Neural progenitor cell (in vitro differentiated cells): ENCODE data around the gene SYDE2. TPM values are rescaled to one million over a fixed set of nuclear protein-coding genes. Genes with fewer than 3 reads are reported as not detected.

ENCODE experiments used
- DNase-seq: peaks from one replicate; pipeline ENCODE4 v3.0.0-alpha.2; 2016; ENCODE audit warnings: low spot score
- H2AFZ ChIP-seq: fragments of 200-600 bp; sonication (generic); replicated peaks from 2 replicates; pipeline ENCODE4 v1.6.1; 2016; ENCODE audit warnings: antibody characterized with exemption
- H3F3A ChIP-seq: fragments of 200-600 bp; sonication (generic); 2 replicates; pipeline ENCODE4 v1.6.1; 2016; ENCODE audit warnings: antibody characterized with exemption, low read depth
- H3K27ac ChIP-seq: fragments of 200-600 bp; sonication (generic); 2 replicates; pipeline ENCODE4 v1.5.1; 2016; ENCODE audit warnings: mild to moderate bottlenecking
- H3K27me3 ChIP-seq: fragments of 200-600 bp; sonication (generic); 2 replicates; pipeline ENCODE4 v1.6.1; 2016; ENCODE audit warnings: mild to moderate bottlenecking, moderate library complexity
- H3K36me3 ChIP-seq: fragments of 200-600 bp; sonication (generic); 2 replicates; pipeline ENCODE4 v1.5.1; 2016
- H3K4me1 ChIP-seq: fragments of 200-600 bp; sonication (generic); 2 replicates; pipeline ENCODE4 v1.6.1; 2016; ENCODE audit warnings: mixed run types
- H3K4me2 ChIP-seq: fragments of 200-600 bp; sonication (generic); 2 replicates; pipeline ENCODE4 v1.6.1; 2016
- H3K4me3 ChIP-seq: fragments of 200-600 bp; sonication (generic); 2 replicates; pipeline ENCODE4 v1.5.1; 2016
- H3K79me2 ChIP-seq: fragments of 200-600 bp; sonication (generic); 2 replicates; pipeline ENCODE4 v1.6.1; 2016; ENCODE audit warnings: low read depth
- H3K9ac ChIP-seq: fragments of 200-600 bp; sonication (generic); 2 replicates; pipeline ENCODE4 v1.6.1; 2016
- H3K9me3 ChIP-seq: fragments of 200-600 bp; sonication (generic); 2 replicates; pipeline ENCODE4 v1.5.1; 2016; ENCODE audit warnings: low read depth
- H4K20me1 ChIP-seq: fragments of 200-600 bp; sonication (generic); 2 replicates; pipeline ENCODE4 v1.6.1; 2016; ENCODE audit warnings: low read depth
- H3K27ac Mint-ChIP-seq: 3 replicates; pipeline ENCODE4 v1.8.0; 2021; ENCODE audit warnings: mixed read lengths
- H3K27me3 Mint-ChIP-seq: 2 replicates; pipeline ENCODE4 v1.8.0; 2022; ENCODE audit warnings: low read depth, mild to moderate bottlenecking, inconsistent platforms, moderate library complexity, mixed read lengths; ENCODE audit not compliant: insufficient read depth
- H3K36me3 Mint-ChIP-seq: 3 replicates; pipeline ENCODE4 v1.8.0; 2021; ENCODE audit warnings: mixed read lengths
- H3K4me1 Mint-ChIP-seq: 3 replicates; pipeline ENCODE4 v1.8.0; 2021; ENCODE audit warnings: mixed read lengths
- H3K4me3 Mint-ChIP-seq: 3 replicates; pipeline ENCODE4 v1.8.0; 2021; ENCODE audit warnings: mild to moderate bottlenecking, moderate library complexity, mixed read lengths
- H3K9me3 Mint-ChIP-seq: 3 replicates; pipeline ENCODE4 v1.8.0; 2020; ENCODE audit warnings: mixed read lengths
- EZH2 ChIP-seq: fragments of 200-600 bp; sonication (generic); IDR thresholded peaks from 2 replicates; pipeline ENCODE4 v1.6.1; 2017; ENCODE audit warnings: antibody characterized with exemption, mild to moderate bottlenecking, moderate library complexity
- EZH2phosphoT487 ChIP-seq: fragments of 200-600 bp; sonication (generic); IDR thresholded peaks from 2 replicates; pipeline ENCODE4 v1.6.1; 2017; ENCODE audit warnings: antibody characterized with exemption
- total RNA-seq: library from RNA; depleted of rRNA; stranded (reverse); fragments of >200 nt; gene quantifications from 2 replicates; pipeline ENCODE4 v1.2.3, GENCODE V29; 2015; ENCODE audit warnings: low replicate concordance
- TF ChIP-seq, protein P1 (sequence below): fragments of 200-600 bp; sonication (generic); IDR thresholded peaks from 2 replicates; pipeline ENCODE4 v1.5.1; 2017; ENCODE audit warnings: antibody characterized with exemption, mild to moderate bottlenecking

The SYDE2 gene
- total RNA-seq, 1 donor from 2014 or later = 12.0 TPM

DNA sequence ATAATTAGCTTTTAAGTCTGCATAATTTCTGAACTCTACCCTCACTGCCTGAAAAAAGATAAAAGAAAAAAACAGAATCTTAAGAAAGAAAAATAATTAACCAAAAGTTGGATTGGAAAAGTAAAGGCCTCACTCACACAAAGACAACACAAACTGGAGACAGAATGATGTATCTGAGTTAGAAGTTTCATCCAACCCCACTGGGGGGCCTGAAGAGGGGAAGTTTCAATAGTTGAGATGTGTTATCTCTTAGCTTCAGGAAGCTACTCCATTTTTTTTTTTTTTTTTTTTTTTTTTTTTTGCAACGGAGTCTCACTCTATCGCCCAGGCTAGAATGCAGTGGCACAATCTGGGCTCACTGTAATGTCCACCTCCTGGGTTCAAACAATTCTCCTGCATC lies 19.9 kb downstream of the SYDE2 start:
- Histone ChIP-seq H3K9ac (no peak overlapping the region), H2AFZ (no peak overlapping the region), H3K9me3 (no peaks in the 10 kb centered on the region), H3F3A (no peaks in the 10 kb centered on the region), H3K4me2 (no peak overlapping the region), H3K27ac (no peak overlapping the region), H3K4me1 (no peaks in the 10 kb centered on the region), H3K4me3 (no peak overlapping the region), H3K36me3 (no peaks in the 10 kb centered on the region), H4K20me1 (no peaks in the 10 kb centered on the region), H3K27me3 (no peaks in the 10 kb centered on the region), H3K79me2 (peaks cover 8% of the 10 kb centered on the region)
- H3K9me3 Mint-ChIP-seq = no peaks in the 10 kb centered on the region
- H3K4me1 Mint-ChIP-seq = no peaks in the 10 kb centered on the region
- no peak overlapping the region for H3K4me3 Mint-ChIP-seq
- no peak overlapping the region for H3K27ac Mint-ChIP-seq
- TF ChIP-seq, protein P1, sequence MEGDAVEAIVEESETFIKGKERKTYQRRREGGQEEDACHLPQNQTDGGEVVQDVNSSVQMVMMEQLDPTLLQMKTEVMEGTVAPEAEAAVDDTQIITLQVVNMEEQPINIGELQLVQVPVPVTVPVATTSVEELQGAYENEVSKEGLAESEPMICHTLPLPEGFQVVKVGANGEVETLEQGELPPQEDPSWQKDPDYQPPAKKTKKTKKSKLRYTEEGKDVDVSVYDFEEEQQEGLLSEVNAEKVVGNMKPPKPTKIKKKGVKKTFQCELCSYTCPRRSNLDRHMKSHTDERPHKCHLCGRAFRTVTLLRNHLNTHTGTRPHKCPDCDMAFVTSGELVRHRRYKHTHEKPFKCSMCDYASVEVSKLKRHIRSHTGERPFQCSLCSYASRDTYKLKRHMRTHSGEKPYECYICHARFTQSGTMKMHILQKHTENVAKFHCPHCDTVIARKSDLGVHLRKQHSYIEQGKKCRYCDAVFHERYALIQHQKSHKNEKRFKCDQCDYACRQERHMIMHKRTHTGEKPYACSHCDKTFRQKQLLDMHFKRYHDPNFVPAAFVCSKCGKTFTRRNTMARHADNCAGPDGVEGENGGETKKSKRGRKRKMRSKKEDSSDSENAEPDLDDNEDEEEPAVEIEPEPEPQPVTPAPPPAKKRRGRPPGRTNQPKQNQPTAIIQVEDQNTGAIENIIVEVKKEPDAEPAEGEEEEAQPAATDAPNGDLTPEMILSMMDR = no peak
- no peak for TF ChIP-seq EZH2phosphoT487
- no peak for TF ChIP-seq EZH2
- no peaks in the 10 kb centered on the region for H3K27me3 Mint-ChIP-seq
- H3K36me3 Mint-ChIP-seq = peaks cover 8% of the 10 kb centered on the region
- no peak for DNase-seq

DNA sequence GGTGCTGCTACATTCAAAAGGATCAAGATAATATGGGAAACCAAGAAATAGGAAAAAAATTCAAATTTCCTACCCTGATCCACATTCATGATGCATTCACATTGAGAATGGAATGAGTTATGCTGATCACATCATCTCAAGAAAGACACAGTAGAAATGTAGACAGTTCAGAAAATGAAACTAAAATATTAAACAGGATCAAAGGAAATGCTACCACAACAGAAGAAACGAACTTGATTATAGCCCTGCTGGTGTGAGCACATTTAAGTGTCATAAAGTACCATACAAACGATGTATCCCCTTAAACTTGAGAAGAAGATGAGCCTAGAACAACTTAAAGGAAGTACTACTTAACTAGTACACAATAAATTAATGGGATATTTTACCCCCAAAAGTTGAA lies 21.3 kb downstream of the SYDE2 start:
- Histone ChIP-seq H3K9ac (no peak overlapping the region), H3K4me2 (no peak overlapping the region), H3F3A (no peaks in the 10 kb centered on the region), H2AFZ (no peak overlapping the region), H3K27me3 (no peaks in the 10 kb centered on the region), H3K9me3 (no peaks in the 10 kb centered on the region), H3K36me3 (no peaks in the 10 kb centered on the region), H3K27ac (no peak overlapping the region), H3K4me1 (no peaks in the 10 kb centered on the region), H3K79me2 (peaks cover 5% of the 10 kb centered on the region), H3K4me3 (no peak overlapping the region), H4K20me1 (no peaks in the 10 kb centered on the region)
- Mint-ChIP-seq H3K4me1 (no peaks in the 10 kb centered on the region), H3K27ac (no peak overlapping the region), H3K36me3 (peaks cover 8% of the 10 kb centered on the region), H3K4me3 (no peak overlapping the region), H3K27me3 (no peaks in the 10 kb centered on the region), H3K9me3 (no peaks in the 10 kb centered on the region)
- no peak for DNase-seq
- TF ChIP-seq EZH2 (no peak), EZH2phosphoT487 (no peak)
- TF ChIP-seq, protein P1 = no peak

DNA sequence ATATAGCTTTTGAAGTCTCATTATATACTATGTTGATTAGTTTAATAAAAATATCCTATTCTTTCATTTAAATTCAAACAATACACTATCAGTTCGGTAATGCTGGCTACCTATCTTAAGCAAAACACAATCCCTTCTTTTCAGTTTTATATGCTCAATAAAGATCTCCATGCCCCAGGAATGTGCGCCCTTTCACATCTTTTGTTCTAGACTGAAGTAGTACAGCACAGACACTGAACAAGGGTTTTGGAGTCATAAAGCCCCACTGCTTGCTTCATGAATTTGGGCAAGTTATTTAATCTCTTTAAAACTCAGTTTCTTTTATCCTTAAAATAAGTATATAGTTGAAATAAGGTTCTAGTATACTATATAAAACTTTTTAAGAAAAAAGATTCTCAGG lies 22.4 kb downstream of the SYDE2 start:
- Histone ChIP-seq H3K9me3 (no peaks in the 10 kb centered on the region), H3F3A (no peaks in the 10 kb centered on the region), H4K20me1 (no peaks in the 10 kb centered on the region), H3K27ac (no peak overlapping the region), H3K27me3 (no peaks in the 10 kb centered on the region), H3K4me1 (no peaks in the 10 kb centered on the region), H3K36me3 (no peaks in the 10 kb centered on the region), H2AFZ (no peak overlapping the region), H3K79me2 (no peaks in the 10 kb centered on the region), H3K4me2 (no peak overlapping the region), H3K4me3 (no peak overlapping the region), H3K9ac (no peak overlapping the region)
- peak; percentile 6 for DNase-seq
- H3K4me3 Mint-ChIP-seq = no peak overlapping the region
- peaks cover 4% of the 10 kb centered on the region for H3K36me3 Mint-ChIP-seq
- no peaks in the 10 kb centered on the region for H3K9me3 Mint-ChIP-seq
- no peak overlapping the region for H3K27ac Mint-ChIP-seq
- H3K27me3 Mint-ChIP-seq = no peaks in the 10 kb centered on the region
- no peaks in the 10 kb centered on the region for H3K4me1 Mint-ChIP-seq
- no peak for TF ChIP-seq EZH2phosphoT487
- no peak for TF ChIP-seq EZH2
- TF ChIP-seq, protein P1 = no peak
